NCI-H526 treated with DMSO at 0.1 percent for 48 hours (cell line): ENCODE measurements around the gene CDS2.

Experiments
- DNase-seq: peaks from one replicate; lab custom pipeline; 2025; lab: John Stamatoyannopoulos, UW

Gene CDS2

GRCh38 chr20:5119435-5120184, 7.2 kb upstream of the CDS2 start, which contains the start of gene PCNA:
Gene PCNA (minus strand): TSS chr20:5119958. CDS start chr20:5119798, 160 bp downstream.
- DNase-seq: peak; percentile 98

- no peak for DNase-seq
These were observed 6.7 kb upstream of the CDS2 start for GRCh38 chr20:5120185-5120476.

- no peak for DNase-seq
These were observed 3.9 kb upstream of the CDS2 start for GRCh38 chr20:5122873-5123260.

- peak; percentile 54 for DNase-seq
These were observed 523 bp downstream of the CDS2 start for GRCh38 chr20:5127204-5127858.

- peak; percentile 52 for DNase-seq
These were observed 1.1 kb downstream of the CDS2 start for GRCh38 chr20:5127859-5128424.

- DNase-seq: no peak
These were observed 2.1 kb downstream of the CDS2 start for GRCh38 chr20:5128886-5129285.

GRCh38 chr20:5131502-5131901, 4.7 kb downstream of the CDS2 start:
- no peak for DNase-seq

- DNase-seq: no peak
These were observed 7.2 kb downstream of the CDS2 start for GRCh38 chr20:5133998-5134397.

GRCh38 chr20:5135363-5136012, 8.7 kb downstream of the CDS2 start:
- DNase-seq: no peak

GRCh38 chr20:5136096-5136495, 9.3 kb downstream of the CDS2 start:
- no peak for DNase-seq

- DNase-seq: no peak
These were observed 13.4 kb downstream of the CDS2 start for GRCh38 chr20:5140195-5140594.

GRCh38 chr20:5141615-5142014, 14.8 kb downstream of the CDS2 start:
- no peak for DNase-seq

- DNase-seq: no peak
These were observed 17.0 kb downstream of the CDS2 start for GRCh38 chr20:5143851-5144250.

GRCh38 chr20:5145365-5146098, 18.7 kb downstream of the CDS2 start:
- DNase-seq: no peak

- DNase-seq: no peak
These were observed 19.4 kb downstream of the CDS2 start for GRCh38 chr20:5146099-5146668.

GRCh38 chr20:5146871-5147592, 20.2 kb downstream of the CDS2 start:
- DNase-seq: no peak

- no peak for DNase-seq
These were observed 21.8 kb downstream of the CDS2 start for GRCh38 chr20:5148581-5148980.

- DNase-seq: no peak
These were observed 23.1 kb downstream of the CDS2 start for GRCh38 chr20:5149892-5150225.

- DNase-seq: no peak
These were observed 23.6 kb downstream of the CDS2 start for GRCh38 chr20:5150226-5151076.

- DNase-seq: no peak
These were observed 26.3 kb downstream of the CDS2 start for GRCh38 chr20:5153152-5153467.
